ENCODE results near the gene AKAP12.

The AKAP12 gene

GRCh38 chr6:151303231-151303630, 63.5 kb downstream of the AKAP12 start:
- TF ChIP-seq REST (IDR thresholded peaks at IDR 0.05; ENCODE audit: insufficient read depth in 1 of 2, low read depth in 2 of 2, low read length in 2 of 2) (no peak), TAF1 (IDR thresholded peaks at IDR 0.05; ENCODE audit: borderline replicate concordance, insufficient read depth, low read length) (no peak), FOXP2 (optimal IDR thresholded peaks at IDR 0.05; ENCODE audit: borderline replicate concordance, extremely low read depth, extremely low read length, insufficient read depth) (no peak), SIN3A (IDR thresholded peaks at IDR 0.05; ENCODE audit: borderline replicate concordance, insufficient read depth, low read length) (no peak), POLR2AphosphoS5 (IDR thresholded peaks at IDR 0.05; ENCODE audit: low read depth, low read length) (no peak)

GRCh38 chr6:151306269-151306783, 66.6 kb downstream of the AKAP12 start:
- no peak for TF ChIP-seq REST (IDR thresholded peaks at IDR 0.05; ENCODE audit: insufficient read depth in 1 of 2, low read depth in 2 of 2, low read length in 2 of 2)
- TF ChIP-seq FOXP2 (optimal IDR thresholded peaks at IDR 0.05; ENCODE audit: borderline replicate concordance, extremely low read depth, extremely low read length, insufficient read depth) = no peak
- TF ChIP-seq POLR2AphosphoS5 (IDR thresholded peaks at IDR 0.05; ENCODE audit: low read depth, low read length) = no peak
- no peak for TF ChIP-seq SIN3A (IDR thresholded peaks at IDR 0.05; ENCODE audit: borderline replicate concordance, insufficient read depth, low read length)
- TF ChIP-seq TAF1 (IDR thresholded peaks at IDR 0.05; ENCODE audit: borderline replicate concordance, insufficient read depth, low read length) = no peak

- TF ChIP-seq SIN3A (IDR thresholded peaks at IDR 0.05; ENCODE audit: borderline replicate concordance, insufficient read depth, low read length) (no peak), REST (IDR thresholded peaks at IDR 0.05; ENCODE audit: insufficient read depth in 1 of 2, low read depth in 2 of 2, low read length in 2 of 2) (no peak), FOXP2 (optimal IDR thresholded peaks at IDR 0.05; ENCODE audit: borderline replicate concordance, extremely low read depth, extremely low read length, insufficient read depth) (no peak), TAF1 (IDR thresholded peaks at IDR 0.05; ENCODE audit: borderline replicate concordance, insufficient read depth, low read length) (no peak), POLR2AphosphoS5 (IDR thresholded peaks at IDR 0.05; ENCODE audit: low read depth, low read length) (no peak)
Measured at GRCh38 chr6:151307501-151307900, 67.7 kb downstream of the AKAP12 start.

- TF ChIP-seq SIN3A (IDR thresholded peaks at IDR 0.05; ENCODE audit: borderline replicate concordance, insufficient read depth, low read length) (no peak), TAF1 (IDR thresholded peaks at IDR 0.05; ENCODE audit: borderline replicate concordance, insufficient read depth, low read length) (no peak), POLR2AphosphoS5 (IDR thresholded peaks at IDR 0.05; ENCODE audit: low read depth, low read length) (no peak), REST (IDR thresholded peaks at IDR 0.05; ENCODE audit: insufficient read depth in 1 of 2, low read depth in 2 of 2, low read length in 2 of 2) (no peak)
Measured at GRCh38 chr6:151309619-151310018, 69.9 kb downstream of the AKAP12 start.

GRCh38 chr6:151310279-151310678, 70.5 kb downstream of the AKAP12 start:
- TF ChIP-seq POLR2AphosphoS5 (IDR thresholded peaks at IDR 0.05; ENCODE audit: low read depth, low read length) (no peak), SIN3A (IDR thresholded peaks at IDR 0.05; ENCODE audit: borderline replicate concordance, insufficient read depth, low read length) (no peak)

Data from PFSK-1 (cell line).